Prostate gland (tissue), 2 donors: ENCODE data around the gene CNBD2. TPM values are rescaled to one million over a fixed set of nuclear protein-coding genes. Genes with fewer than 3 reads are reported as not detected.

Source experiments
- DNase-seq: peaks from one replicate; pipeline ENCODE4 v3.0.0-alpha.2; 2019; ENCODE audit warnings: low spot score
- H3K27ac ChIP-seq, 2 donors: fragments of 200-600 bp; sonication (generic); 2 replicates each; pipeline ENCODE4 v1.5.1; 2017 to 2019
- H3K27me3 ChIP-seq: fragments of 200-600 bp; sonication (generic); replicated peaks from 2 replicates; pipeline ENCODE4 v1.5.1; 2019; ENCODE audit not compliant: insufficient read depth
- H3K36me3 ChIP-seq, 2 donors: fragments of 200-600 bp; sonication (generic); 1 replicate in 1 of 2; 2 replicates in 1 of 2; pipeline versions ENCODE4 v1.5.1 to v1.8.1; 2017 to 2019
- H3K4me1 ChIP-seq: fragments of 200-600 bp; sonication (generic); replicated peaks from 2 replicates; pipeline ENCODE4 v1.5.1; 2019
- H3K4me3 ChIP-seq, 2 donors: fragments of 200-600 bp; sonication (generic); 2 replicates each; pipeline ENCODE4 v1.5.1; 2017 to 2019
- H3K9me3 ChIP-seq: fragments of 200-600 bp; sonication (generic); 2 replicates; pipeline ENCODE4 v1.5.1; 2017
- CTCF ChIP-seq, 4 experiments: fragments of 200-600 bp in 2 of 4; fragments of 450-650 bp in 2 of 4; sonication (generic) in 2 of 4; IDR thresholded peaks; 1 replicate in 3 of 4; 2 replicates in 1 of 4; pipeline ENCODE4 v1.5.1; 2016 to 2019; ENCODE audit warnings: antibody characterized with exemption in 4 of 4, mild to moderate bottlenecking in 2 of 4, moderate library complexity in 2 of 4
- POLR2A ChIP-seq: fragments of 450-650 bp; IDR thresholded peaks from one replicate; pipeline ENCODE4 v1.6.1; 2016; ENCODE audit warnings: antibody characterized with exemption, mild to moderate bottlenecking
- POLR2AphosphoS5 ChIP-seq: sonication (generic); formaldehyde crosslinking; IDR thresholded peaks from one replicate; pipeline ENCODE4 v1.6.1; 2017; ENCODE audit warnings: antibody characterized with exemption
- WGBS: methylation state at CpG from one replicate; pipeline ENCODE4 v1.1.5; 2018; 5-methylcytosine and 5-hydroxymethylcytosine counted together
- intact Hi-C: fragments of 100-400 bp; cut with DNase I; formaldehyde crosslinking; loops from one replicate; pipeline ENCODE4 v1.14.2; 2022
- total RNA-seq, 2 donors: library from RNA; depleted of rRNA; stranded (reverse); fragments of >200 nt; gene quantifications; one replicate each; pipeline ENCODE4 v1.1.0, GENCODE V29; 2016

Gene CNBD2
- total RNA-seq, 2 donors from 2014 or later: 3.3 to 7.7 TPM

GRCh38 chr20:35952480-35953386, 15.7 kb upstream of the CNBD2 start:
- intact Hi-C loops: no loop called here
- WGBS: 40% methylated on average over 6 of the region's 6 CpGs
- H3K27me3 ChIP-seq: no peaks in the 10 kb centered on the region

GRCh38 chr20:35953387-35954199, 14.8 kb upstream of the CNBD2 start:
- Histone ChIP-seq H3K27me3 (no peaks in the 10 kb centered on the region), H3K9me3 (no peaks in the 10 kb centered on the region), H3K4me1 (peaks cover 13% of the 10 kb centered on the region), H3K27ac (peak overlapping the region; percentile 97), H3K36me3 (no peaks in the 10 kb centered on the region), H3K4me3 (peak overlapping the region; percentile 92 to 98)
- no peak for TF ChIP-seq CTCF (IDR thresholded peaks at IDR 0.05)
- TF ChIP-seq POLR2AphosphoS5: no peak
- no peak for TF ChIP-seq POLR2A
- intact Hi-C loops: no loop called here
- under 1% methylated on average over 63 of the region's 65 CpGs for WGBS
- DNase-seq: peak; percentile 8

More at GRCh38 chr20:35952480-35953386, 15.7 kb upstream of the CNBD2 start:
- Histone ChIP-seq H3K27ac (peak overlapping the region; percentile 97), H3K4me3 (peak overlapping the region; percentile 92 to 98), H3K9me3 (no peaks in the 10 kb centered on the region), H3K36me3 (no peaks in the 10 kb centered on the region), H3K4me1 (peaks cover 13% of the 10 kb centered on the region)
- TF ChIP-seq POLR2A: no peak
- no peak for TF ChIP-seq POLR2AphosphoS5
- TF ChIP-seq CTCF (IDR thresholded peaks at IDR 0.05): no peak
- DNase-seq: peak; percentile 11

GRCh38 chr20:35954200-35954906, 14.0 kb upstream of the CNBD2 start, which contains the start of gene SCAND1:
Gene SCAND1, minus strand, starts transcription at chr20:35954502. Its CDS starts 218 bp downstream, at chr20:35954284.
- TF ChIP-seq POLR2A (peak; percentile 81), POLR2AphosphoS5 (peak; percentile 96), CTCF (IDR thresholded peaks at IDR 0.05) (peak; percentile 78 to 99 (median 98))
- peak; percentile 95 for DNase-seq
- intact Hi-C loops: no loop called here
- Histone ChIP-seq H3K27me3 (no peaks in the 10 kb centered on the region), H3K36me3 (no peaks in the 10 kb centered on the region), H3K4me1 (peaks cover 13% of the 10 kb centered on the region), H3K4me3 (peak within 1 kb of the TSS; percentile 92 to 98), H3K9me3 (no peaks in the 10 kb centered on the region), H3K27ac (peak within 1 kb of the TSS; percentile 97)
- WGBS: under 1% methylated on average over 71 of the region's 76 CpGs

- intact Hi-C loops: no loop called here
- Histone ChIP-seq H3K4me3 (peak overlapping the region; percentile 92 to 98), H3K27me3 (no peaks in the 10 kb centered on the region), H3K4me1 (peaks cover 13% of the 10 kb centered on the region), H3K9me3 (no peaks in the 10 kb centered on the region), H3K27ac (peak overlapping the region; percentile 97), H3K36me3 (no peaks in the 10 kb centered on the region)
- TF ChIP-seq CTCF (IDR thresholded peaks at IDR 0.05) (no peak), POLR2AphosphoS5 (no peak), POLR2A (no peak)
- no peak for DNase-seq
- under 1% methylated on average over 19 of the region's 19 CpGs for WGBS
These were observed 13.5 kb upstream of the CNBD2 start for GRCh38 chr20:35954907-35955251.
